ENCODE data around the gene CEMIP.

The CEMIP gene

GRCh38 chr15:80990955-80991354 lies 211.8 kb downstream of the CEMIP start:
- no peak for DNase-seq

GRCh38 chr15:80991421-80991820 lies 212.3 kb downstream of the CEMIP start:
- peak; percentile 59 for DNase-seq

- DNase-seq: peak; percentile 32
Measured at GRCh38 chr15:80992006-80992405, 212.8 kb downstream of the CEMIP start.

GRCh38 chr15:80992441-80992840 lies 213.3 kb downstream of the CEMIP start:
- no peak for DNase-seq

GRCh38 chr15:80996247-80996646 lies 217.1 kb downstream of the CEMIP start:
- peak; percentile 12 for DNase-seq

DNA sequence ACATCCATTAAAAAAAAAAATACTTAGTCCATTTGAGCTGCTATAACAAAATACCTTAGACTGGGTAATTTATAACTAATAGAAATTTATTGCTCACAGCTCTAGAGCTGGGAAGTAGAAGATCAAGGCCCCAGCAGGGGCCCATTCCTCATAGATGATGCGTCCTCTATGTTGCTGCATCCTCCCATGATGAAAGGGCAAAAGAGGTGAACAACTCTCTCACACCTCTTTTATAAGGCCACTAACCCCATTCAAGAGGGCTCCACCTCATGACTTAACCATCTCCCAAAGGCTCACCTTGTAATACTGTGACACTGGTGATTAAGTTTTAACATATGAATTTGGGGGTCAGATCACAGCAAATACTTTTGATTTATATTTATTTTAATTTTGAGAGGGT lies 218.5 kb downstream of the CEMIP start:
- no peak for DNase-seq

- DNase-seq: no peak
Measured at GRCh38 chr15:80998251-80998650, 219.1 kb downstream of the CEMIP start.

GRCh38 chr15:80999623-81000036 lies 220.5 kb downstream of the CEMIP start:
- no peak for DNase-seq

- no peak for DNase-seq
Measured at GRCh38 chr15:81000144-81000623, 221.0 kb downstream of the CEMIP start.

- DNase-seq: peak; percentile 84
Measured at GRCh38 chr15:81000624-81001151, 221.5 kb downstream of the CEMIP start, which contains the start of gene TLNRD1. TSS of gene TLNRD1 (plus strand) at chr15:81000923. CDS start at chr15:81002272, 1,349 bp downstream.

Measured in MV-4-11 (cell line).